GM12878 (cell line): ENCODE results near the gene WDR93. TPM values are rescaled to one million over a fixed set of nuclear protein-coding genes. Genes with fewer than 3 reads are reported as not detected.

ENCODE experiments used
- ATAC-seq: fragments of 200-7000 bp; cut with Tn5 transposase; 3 replicates; pipeline ENCODE4 v1.9.1; 2020; ENCODE audit warnings: mild to moderate bottlenecking, moderate library complexity
- BruUV-seq: library from RNA; stranded (reverse); fragments of 400-500 nt; replicated peaks from 2 replicates; lab custom pipeline; 2021; lab: Mats Ljungman, UMichigan
- CTCF ChIA-PET: fragments of 300-600 bp; sonication (Branson Sonifier 250); formaldehyde crosslinking; extraction: SDS; loops from one replicate; lab custom pipeline; 2021; ENCODE audit warnings: inconsistent platforms; lab: Yijun Ruan, JAX
- POLR2A ChIA-PET: fragments of 350-600 bp; formaldehyde crosslinking; extraction: SDS; loops from one replicate; lab custom pipeline; 2021; ENCODE audit warnings: inconsistent platforms; lab: Charles Lee
- RAD21 ChIA-PET: fragments of 300-600 bp; sonication (Branson Sonifier 250); formaldehyde crosslinking; loops from one replicate; lab custom pipeline; 2023; ENCODE audit warnings: antibody characterized with exemption; ENCODE audit not compliant: unreplicated experiment; lab: Charles Lee
- SMC1A ChIA-PET: fragments of 300-600 bp; sonication (Branson Sonifier 250); formaldehyde crosslinking; loops from one replicate; lab custom pipeline; 2023; ENCODE audit not compliant: unreplicated experiment, uncharacterized antibody; lab: Charles Lee
- DNase-seq: peaks from one replicate; pipeline ENCODE4 v3.0.0-alpha.2; 2011; ENCODE audit warnings: low read depth, low spot score
- FAIRE-seq: peaks from 3 replicates; lab custom pipeline; 2011; peaks lifted over from hg19 to GRCh38; lab: Jason Lieb, UNC
- H2AFZ ChIP-seq: 2 replicates; pipeline ENCODE4 v1.6.0; 2011; ENCODE audit warnings: low read depth, low read length, control low read depth; ENCODE audit not compliant: control insufficient read depth
- H3K27ac ChIP-seq: 2 replicates; pipeline ENCODE4 v1.5.1; 2011; ENCODE audit warnings: control low read depth; ENCODE audit not compliant: control insufficient read depth, insufficient read depth
- H3K27me3 ChIP-seq, 2 experiments: replicated peaks in 1 of 2; 2 replicates each; pipeline versions ENCODE4 v1.6.0 to v1.6.1; 2011; ENCODE audit warnings: low read length in 1 of 2; ENCODE audit not compliant: control insufficient read depth in 2 of 2, insufficient read depth in 2 of 2
- H3K36me3 ChIP-seq, 2 experiments: 2 replicates each; pipeline ENCODE4 v1.5.1; 2011; ENCODE audit warnings: low read length in 1 of 2; ENCODE audit not compliant: control insufficient read depth in 2 of 2, insufficient read depth in 2 of 2
- H3K4me1 ChIP-seq: 2 replicates; pipeline ENCODE4 v1.6.1; 2011; ENCODE audit warnings: mild to moderate bottlenecking, low read length, moderate library complexity, mixed read lengths; ENCODE audit not compliant: control insufficient read depth, insufficient read depth
- H3K4me2 ChIP-seq: 2 replicates; pipeline ENCODE4 v1.6.0; 2011; ENCODE audit warnings: control low read depth; ENCODE audit not compliant: control insufficient read depth, insufficient read depth
- H3K4me3 ChIP-seq: fragments of 200-600 bp; sonication (generic); 2 replicates; pipeline ENCODE4 v1.5.1; 2016
- H3K79me2 ChIP-seq: 2 replicates; pipeline ENCODE4 v1.6.0; 2011; ENCODE audit warnings: low read length; ENCODE audit not compliant: control insufficient read depth, insufficient read depth
- H3K9ac ChIP-seq: 2 replicates; pipeline ENCODE4 v1.8.0; 2011; ENCODE audit warnings: low read length, control low read depth, mixed read lengths; ENCODE audit not compliant: control insufficient read depth, insufficient read depth
- H3K9me3 ChIP-seq: replicated peaks from 3 replicates; pipeline ENCODE4 v1.5.1; 2011; ENCODE audit warnings: mild to moderate bottlenecking, low read length; ENCODE audit not compliant: control insufficient read depth, insufficient read depth
- H4K20me1 ChIP-seq: 2 replicates; pipeline ENCODE4 v1.6.0; 2011; ENCODE audit not compliant: control insufficient read depth, insufficient read depth
- BHLHE40 ChIP-seq, 2 experiments: fragments of 450-650 bp in 1 of 2; IDR thresholded peaks; 2 replicates each; pipeline ENCODE4 v1.6.1; 2011 to 2017; ENCODE audit warnings: low read depth in 2 of 2, borderline replicate concordance in 1 of 2, improper control_type of control experiment in 1 of 2, low read length in 1 of 2, mild to moderate bottlenecking in 1 of 2
- NRF1 ChIP-seq: conservative IDR thresholded peaks from 2 replicates; pipeline ENCODE4 v1.6.1; 2011; ENCODE audit warnings: mild to moderate bottlenecking, low read depth, low read length, improper control_type of control experiment
- POLR2AphosphoS2 ChIP-seq: IDR thresholded peaks from 2 replicates; pipeline ENCODE4 v1.6.1; 2011; ENCODE audit warnings: low read depth, mild to moderate bottlenecking, low read length, improper control_type of control experiment, moderate library complexity
- RELA ChIP-seq: fragments of 450-650 bp; IDR thresholded peaks from 2 replicates; pipeline ENCODE4 v1.8.0; 2014; ENCODE audit warnings: borderline replicate concordance; ENCODE audit not compliant: partially characterized antibody
- WRNIP1 ChIP-seq: IDR thresholded peaks from 2 replicates; pipeline ENCODE4 v1.6.1; 2011; ENCODE audit warnings: low read depth, low read length, improper control_type of control experiment, borderline replicate concordance
- WGBS: methylation state at CpG from one replicate; pipeline ENCODE4 v1.1.6; 2016; ENCODE audit warnings: low lambda C conversion rate; ENCODE audit not compliant: insufficient replicate concordance, insufficient coverage; ENCODE audit errors: missing lambda C conversion rate; 5-methylcytosine and 5-hydroxymethylcytosine counted together
- in situ Hi-C: fragments of 300-500 bp; cut with MboI; formaldehyde crosslinking; loops from 9 replicates; pipeline ENCODE4 v1.14.3; 2018; ENCODE audit warnings: mixed read lengths
- intact Hi-C: fragments of 100-400 bp; cut with micrococcal nuclease; formaldehyde crosslinking; loops from one replicate; pipeline ENCODE4 v1.14.2; 2022; ENCODE audit not compliant: unreplicated experiment
- polyA plus RNA-seq, 11 experiments: library from polyadenylated mRNA; depleted of rRNA in 4 of 11; unstranded in 6 of 11; stranded (reverse) in 5 of 11; fragments of >200 nt; fragmentation: Nextera tagmentation in 4 of 11; fragmentation: Illumina TruSeq in 1 of 11; extraction: Ambion mirVana in 4 of 11; extraction: Trizol in 1 of 11; gene quantifications; 1 replicate in 1 of 11; 2 replicates in 10 of 11; pipeline versions ENCODE4 v1.2.1 to v1.2.3, GENCODE V29; 2011 to 2016; ENCODE audit warnings: inconsistent platforms in 2 of 11, missing spikeins in 2 of 11, low read depth in 1 of 11
- total RNA-seq, 4 experiments: library from RNA; depleted of rRNA in 3 of 4; stranded (reverse); fragments of >200 nt in 3 of 4; fragmentation: Illumina TruSeq in 1 of 4; extraction: Trizol in 1 of 4; gene quantifications; 2 replicates each; pipeline versions ENCODE4 v1.2.1 to v1.2.3, GENCODE V29; 2013 to 2021
- TF ChIP-seq, protein P1 (sequence below): IDR thresholded peaks from 2 replicates; pipeline ENCODE4 v1.6.1; 2011; ENCODE audit warnings: mild to moderate bottlenecking, low read depth, low read length, moderate library complexity; ENCODE audit not compliant: insufficient replicate concordance
- TF ChIP-seq, protein P2 (sequence below): fragments of 450-650 bp; IDR thresholded peaks from 2 replicates; pipeline ENCODE4 v1.6.1; 2014; ENCODE audit warnings: mild to moderate bottlenecking
- TF ChIP-seq, protein P3 (sequence below): fragments of 450-650 bp; IDR thresholded peaks from 2 replicates; pipeline ENCODE4 v1.6.1; 2017; ENCODE audit warnings: mild to moderate bottlenecking, moderate library complexity
- TF ChIP-seq, protein P4 (sequence below): IDR thresholded peaks from 2 replicates; pipeline ENCODE4 v1.6.1; 2011; ENCODE audit warnings: borderline replicate concordance, low read depth, mild to moderate bottlenecking, moderate library complexity, mixed read lengths, low read length; ENCODE audit not compliant: insufficient read depth; ENCODE audit errors: extremely low read length

Gene WDR93
- total and polyA plus RNA-seq, 10 of the 15 experiments (the other 5 are each of a cell fraction or from before 2014, with no cell fraction given), result not detected

DNA sequence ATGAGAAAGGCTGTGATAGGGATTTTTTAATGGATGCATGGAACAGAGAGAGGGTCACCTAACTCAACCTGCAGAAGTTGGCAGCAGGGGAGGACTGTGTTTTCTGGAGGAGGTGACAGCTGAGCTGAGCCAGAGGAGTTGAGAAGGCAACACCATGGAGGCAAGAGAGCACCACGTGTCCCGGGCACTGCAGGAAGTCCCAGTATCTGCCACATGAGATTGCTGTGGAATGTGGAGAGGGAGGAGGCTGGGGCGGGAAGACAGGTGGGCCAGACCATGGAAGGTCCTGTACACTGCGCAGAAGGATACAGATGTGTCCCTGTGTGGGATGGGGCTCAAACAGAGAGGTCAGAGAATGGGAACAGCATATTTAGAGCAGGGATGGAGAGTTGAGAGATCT, 45.2 kb downstream of the WDR93 start:
- Histone ChIP-seq H3K4me1 (no peaks in the 10 kb centered on the region), H2AFZ (no peak overlapping the region), H4K20me1 (no peaks in the 10 kb centered on the region), H3K27ac (no peak overlapping the region), H3K79me2 (no peaks in the 10 kb centered on the region), H3K4me2 (no peak overlapping the region), H3K9ac (no peak overlapping the region), H3K27me3 (no peaks in the 10 kb centered on the region), H3K4me3 (no peak overlapping the region), H3K9me3 (no peaks in the 10 kb centered on the region), H3K36me3 (no peaks in the 10 kb centered on the region)
- TF ChIP-seq BHLHE40 (IDR thresholded peaks at IDR 0.05; ENCODE audit: borderline replicate concordance in 1 of 2, low read depth in 2 of 2, low read length in 1 of 2) (no peak), POLR2AphosphoS2 (no peak), NRF1 (no peak), WRNIP1 (no peak), RELA (no peak)
- TF ChIP-seq, protein P1, sequence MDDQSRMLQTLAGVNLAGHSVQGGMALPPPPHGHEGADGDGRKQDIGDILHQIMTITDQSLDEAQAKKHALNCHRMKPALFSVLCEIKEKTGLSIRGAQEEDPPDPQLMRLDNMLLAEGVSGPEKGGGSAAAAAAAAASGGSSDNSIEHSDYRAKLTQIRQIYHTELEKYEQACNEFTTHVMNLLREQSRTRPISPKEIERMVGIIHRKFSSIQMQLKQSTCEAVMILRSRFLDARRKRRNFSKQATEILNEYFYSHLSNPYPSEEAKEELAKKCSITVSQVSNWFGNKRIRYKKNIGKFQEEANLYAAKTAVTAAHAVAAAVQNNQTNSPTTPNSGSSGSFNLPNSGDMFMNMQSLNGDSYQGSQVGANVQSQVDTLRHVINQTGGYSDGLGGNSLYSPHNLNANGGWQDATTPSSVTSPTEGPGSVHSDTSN, result no peak
- TF ChIP-seq, protein P2, sequence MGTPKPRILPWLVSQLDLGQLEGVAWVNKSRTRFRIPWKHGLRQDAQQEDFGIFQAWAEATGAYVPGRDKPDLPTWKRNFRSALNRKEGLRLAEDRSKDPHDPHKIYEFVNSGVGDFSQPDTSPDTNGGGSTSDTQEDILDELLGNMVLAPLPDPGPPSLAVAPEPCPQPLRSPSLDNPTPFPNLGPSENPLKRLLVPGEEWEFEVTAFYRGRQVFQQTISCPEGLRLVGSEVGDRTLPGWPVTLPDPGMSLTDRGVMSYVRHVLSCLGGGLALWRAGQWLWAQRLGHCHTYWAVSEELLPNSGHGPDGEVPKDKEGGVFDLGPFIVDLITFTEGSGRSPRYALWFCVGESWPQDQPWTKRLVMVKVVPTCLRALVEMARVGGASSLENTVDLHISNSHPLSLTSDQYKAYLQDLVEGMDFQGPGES, result no peak
- TF ChIP-seq, protein P3, sequence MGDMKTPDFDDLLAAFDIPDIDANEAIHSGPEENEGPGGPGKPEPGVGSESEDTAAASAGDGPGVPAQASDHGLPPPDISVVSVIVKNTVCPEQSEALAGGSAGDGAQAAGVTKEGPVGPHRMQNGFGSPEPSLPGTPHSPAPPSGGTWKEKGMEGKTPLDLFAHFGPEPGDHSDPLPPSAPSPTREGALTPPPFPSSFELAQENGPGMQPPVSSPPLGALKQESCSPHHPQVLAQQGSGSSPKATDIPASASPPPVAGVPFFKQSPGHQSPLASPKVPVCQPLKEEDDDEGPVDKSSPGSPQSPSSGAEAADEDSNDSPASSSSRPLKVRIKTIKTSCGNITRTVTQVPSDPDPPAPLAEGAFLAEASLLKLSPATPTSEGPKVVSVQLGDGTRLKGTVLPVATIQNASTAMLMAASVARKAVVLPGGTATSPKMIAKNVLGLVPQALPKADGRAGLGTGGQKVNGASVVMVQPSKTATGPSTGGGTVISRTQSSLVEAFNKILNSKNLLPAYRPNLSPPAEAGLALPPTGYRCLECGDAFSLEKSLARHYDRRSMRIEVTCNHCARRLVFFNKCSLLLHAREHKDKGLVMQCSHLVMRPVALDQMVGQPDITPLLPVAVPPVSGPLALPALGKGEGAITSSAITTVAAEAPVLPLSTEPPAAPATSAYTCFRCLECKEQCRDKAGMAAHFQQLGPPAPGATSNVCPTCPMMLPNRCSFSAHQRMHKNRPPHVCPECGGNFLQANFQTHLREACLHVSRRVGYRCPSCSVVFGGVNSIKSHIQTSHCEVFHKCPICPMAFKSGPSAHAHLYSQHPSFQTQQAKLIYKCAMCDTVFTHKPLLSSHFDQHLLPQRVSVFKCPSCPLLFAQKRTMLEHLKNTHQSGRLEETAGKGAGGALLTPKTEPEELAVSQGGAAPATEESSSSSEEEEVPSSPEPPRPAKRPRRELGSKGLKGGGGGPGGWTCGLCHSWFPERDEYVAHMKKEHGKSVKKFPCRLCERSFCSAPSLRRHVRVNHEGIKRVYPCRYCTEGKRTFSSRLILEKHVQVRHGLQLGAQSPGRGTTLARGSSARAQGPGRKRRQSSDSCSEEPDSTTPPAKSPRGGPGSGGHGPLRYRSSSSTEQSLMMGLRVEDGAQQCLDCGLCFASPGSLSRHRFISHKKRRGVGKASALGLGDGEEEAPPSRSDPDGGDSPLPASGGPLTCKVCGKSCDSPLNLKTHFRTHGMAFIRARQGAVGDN, result no peak
- TF ChIP-seq, protein P4, sequence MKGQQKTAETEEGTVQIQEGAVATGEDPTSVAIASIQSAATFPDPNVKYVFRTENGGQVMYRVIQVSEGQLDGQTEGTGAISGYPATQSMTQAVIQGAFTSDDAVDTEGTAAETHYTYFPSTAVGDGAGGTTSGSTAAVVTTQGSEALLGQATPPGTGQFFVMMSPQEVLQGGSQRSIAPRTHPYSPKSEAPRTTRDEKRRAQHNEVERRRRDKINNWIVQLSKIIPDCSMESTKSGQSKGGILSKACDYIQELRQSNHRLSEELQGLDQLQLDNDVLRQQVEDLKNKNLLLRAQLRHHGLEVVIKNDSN, result no peak
- in situ Hi-C loops, result no loop called here
- DNase-seq (no peak), ATAC-seq (no peak), FAIRE-seq (no peak)
- ChIA-PET POLR2A (no interaction called here), CTCF (no interaction called here), RAD21 (no interaction called here), SMC1A (no interaction called here)
- no TSS peak for BruUV-seq
- 40% methylated on average over 4 of the region's 4 CpGs for WGBS
- intact Hi-C loops, result no loop called here
